ENCODE results near the gene ILKAP.

Gene ILKAP

GRCh38 chr2:238123991-238124470 is 79.5 kb downstream of the ILKAP start:
- in situ Hi-C loops (cut with MboI; ENCODE audit: low sequenced_read_pairs) = no loop called here

GRCh38 chr2:238123218-238123971 is 80.1 kb downstream of the ILKAP start:
- Histone ChIP-seq H3K4me1 (no peaks in the 10 kb centered on the region), H3K9me3 (no peaks in the 10 kb centered on the region), H3K4me3 (no peak overlapping the region), H3K27me3 (ENCODE audit: low read depth) (0 out of 2 replicates have a peak, but pooled peaks cover 3% of the 10 kb centered on the region), H3K36me3 (replicated peaks) (no peaks in the 10 kb centered on the region)
- in situ Hi-C loops (cut with MboI; ENCODE audit: low sequenced_read_pairs) = no loop called here
- DNase-seq (ENCODE audit: low spot score in 2 of 2) = no peak

More at GRCh38 chr2:238123991-238124470, 79.5 kb downstream of the ILKAP start:
- H3K4me3 ChIP-seq = no peak overlapping the region
- 0 out of 2 replicates have a peak, but pooled peaks cover 3% of the 10 kb centered on the region for H3K27me3 ChIP-seq (ENCODE audit: low read depth)
- no peaks in the 10 kb centered on the region for H3K9me3 ChIP-seq
- no peaks in the 10 kb centered on the region for H3K4me1 ChIP-seq
- H3K36me3 ChIP-seq (replicated peaks) = no peaks in the 10 kb centered on the region
- no peak for DNase-seq (ENCODE audit: low spot score in 2 of 2)

DNA sequence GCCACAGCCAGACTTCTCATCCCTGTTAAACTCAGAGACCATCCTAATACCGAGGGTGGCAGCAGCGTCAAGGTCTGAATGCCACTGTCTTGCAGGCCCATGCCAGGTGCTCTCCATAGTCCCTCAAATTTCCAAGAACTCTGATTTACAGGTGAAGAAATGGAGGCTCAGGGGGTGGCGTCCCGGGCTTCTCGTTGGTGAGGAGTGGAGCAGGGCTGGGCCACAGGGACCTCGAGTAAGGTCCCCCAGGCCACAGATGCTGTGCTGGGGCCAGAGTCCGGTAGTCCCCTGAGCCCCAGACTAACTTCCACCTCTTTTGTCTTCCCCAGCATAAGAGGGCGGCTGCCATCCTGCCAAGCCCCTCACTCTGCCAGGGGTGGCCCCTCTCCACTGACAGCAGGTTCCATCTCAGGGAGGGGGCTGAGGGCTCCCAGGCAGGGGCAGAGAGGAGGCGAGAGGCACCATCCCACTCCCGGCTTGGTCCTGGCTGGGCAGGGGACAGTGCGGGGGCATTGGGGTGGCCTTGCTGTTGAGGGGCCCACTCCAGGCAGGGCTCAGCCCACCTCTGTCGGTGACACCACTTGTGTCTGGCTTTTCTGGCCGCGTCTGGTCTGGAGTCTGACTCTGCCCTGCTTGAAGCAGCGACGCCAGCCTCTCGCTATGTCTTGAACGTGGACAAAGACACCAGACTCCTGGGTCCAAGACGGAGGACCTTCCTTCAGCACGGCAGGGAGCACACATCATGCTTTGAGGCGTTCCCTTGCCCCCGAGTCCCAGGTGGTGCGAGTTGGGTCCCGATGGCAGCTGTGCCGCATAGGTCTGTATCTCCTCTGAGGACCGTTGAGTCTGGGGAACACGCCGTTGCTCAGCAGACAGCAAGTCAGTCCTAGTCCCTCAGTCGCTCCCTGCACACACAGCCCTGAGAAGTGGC is 80.9 kb downstream of the ILKAP start:
- in situ Hi-C loops (cut with MboI; ENCODE audit: low sequenced_read_pairs) = no loop called here
- no peaks in the 10 kb centered on the region for H3K9me3 ChIP-seq
- 0 out of 2 replicates have a peak, but pooled peaks cover 3% of the 10 kb centered on the region for H3K27me3 ChIP-seq (ENCODE audit: low read depth)
- H3K4me1 ChIP-seq = no peaks in the 10 kb centered on the region
- H3K36me3 ChIP-seq (replicated peaks) = no peaks in the 10 kb centered on the region
- H3K4me3 ChIP-seq = no peak overlapping the region
- no peak for DNase-seq (ENCODE audit: low spot score in 2 of 2)

DNA sequence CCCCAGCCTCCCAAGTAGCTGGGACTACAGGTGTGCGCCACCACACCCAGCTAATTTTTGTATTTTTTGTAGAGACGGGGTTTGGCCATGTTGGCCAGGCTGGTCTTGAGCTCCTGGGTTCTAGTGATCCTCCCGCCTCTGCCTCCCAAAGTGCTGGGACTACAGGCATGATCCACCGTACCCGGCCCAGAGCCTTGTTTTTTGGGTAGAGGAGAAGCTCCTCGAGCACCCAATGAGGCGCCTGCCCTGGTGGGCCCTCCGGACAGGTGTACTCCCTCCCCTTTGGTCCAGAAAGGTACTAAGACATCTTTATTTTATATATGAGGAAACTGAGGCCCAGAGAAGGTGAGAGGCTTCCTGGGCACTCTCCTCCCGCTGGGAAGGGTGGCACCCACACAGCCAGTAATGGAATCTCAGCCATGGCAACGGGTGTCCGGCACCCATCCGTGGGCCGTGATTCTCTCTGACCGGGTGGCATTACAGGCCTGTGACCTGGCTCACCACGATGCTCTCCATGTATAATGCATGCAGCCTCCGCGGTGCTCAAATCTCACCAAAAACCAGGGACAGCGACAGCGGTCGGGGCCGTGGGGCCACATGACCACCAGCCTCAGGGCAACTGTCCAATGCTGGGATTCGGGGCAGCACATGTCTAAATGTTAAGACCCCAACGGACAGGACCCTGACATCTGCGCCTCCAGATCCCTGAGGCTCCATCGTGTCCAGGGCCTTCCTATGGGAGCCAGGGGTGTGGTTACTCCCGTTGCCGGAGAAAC is 81.8 kb downstream of the ILKAP start:
- Histone ChIP-seq H3K36me3 (replicated peaks) (no peaks in the 10 kb centered on the region), H3K4me3 (no peak overlapping the region), H3K4me1 (no peaks in the 10 kb centered on the region), H3K27me3 (ENCODE audit: low read depth) (0 out of 2 replicates have a peak, but pooled peaks cover 3% of the 10 kb centered on the region), H3K9me3 (no peaks in the 10 kb centered on the region)
- in situ Hi-C loops (cut with MboI; ENCODE audit: low sequenced_read_pairs) = no loop called here
- no peak for DNase-seq (ENCODE audit: low spot score in 2 of 2)

DNA sequence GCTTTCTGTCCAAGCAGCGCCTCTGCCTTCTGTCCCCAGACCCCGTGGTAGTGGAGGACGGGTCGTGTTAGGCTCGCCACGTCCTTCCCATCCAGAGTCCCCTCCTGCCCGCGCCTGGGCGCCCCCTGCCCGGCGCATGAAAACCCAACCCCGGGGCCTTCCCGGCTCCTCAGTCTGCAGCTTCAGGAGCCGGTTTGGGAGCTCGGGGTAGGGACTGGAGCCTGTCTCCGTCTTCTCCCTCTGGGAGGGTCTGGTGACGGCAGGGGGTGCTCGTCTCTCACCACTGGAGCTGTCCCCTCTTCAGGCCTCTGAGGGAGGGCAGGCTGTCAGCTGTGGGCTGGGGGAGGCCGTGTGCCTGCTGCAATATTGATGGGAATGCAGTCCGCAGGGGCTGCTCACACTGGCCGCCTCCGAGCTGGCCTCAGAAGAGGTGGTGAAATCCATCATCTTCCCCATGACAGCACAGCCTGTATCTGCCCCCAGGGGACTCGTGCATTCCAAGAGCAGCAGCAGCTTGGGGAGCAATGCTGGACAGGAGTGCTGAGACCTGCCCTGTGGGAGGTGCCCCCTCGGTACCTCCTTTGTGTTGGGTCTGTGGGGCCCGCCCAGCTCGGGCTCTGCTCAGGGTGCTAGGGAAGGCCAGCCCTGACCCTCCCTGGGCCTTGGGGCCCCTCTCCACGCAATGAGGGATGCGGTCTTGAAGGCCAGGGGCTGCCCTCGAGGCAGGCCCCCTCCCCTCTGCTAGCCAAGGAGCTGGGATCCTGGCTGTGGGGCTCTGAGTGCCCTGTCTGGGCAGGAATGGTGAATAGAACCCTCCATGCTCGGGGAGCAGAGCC is 82.8 kb downstream of the ILKAP start:
- H3K36me3 ChIP-seq (replicated peaks) = no peaks in the 10 kb centered on the region
- in situ Hi-C loops (cut with MboI; ENCODE audit: low sequenced_read_pairs) = no loop called here
- no peak for DNase-seq (ENCODE audit: low spot score in 2 of 2)

More for the DNA sequence above, 82.8 kb downstream of the ILKAP start:
- H3K27me3 ChIP-seq (ENCODE audit: low read depth) = 0 out of 2 replicates have a peak, but pooled peaks cover 3% of the 10 kb centered on the region
- no peaks in the 10 kb centered on the region for H3K9me3 ChIP-seq
- H3K4me3 ChIP-seq = no peak overlapping the region
- no peaks in the 10 kb centered on the region for H3K4me1 ChIP-seq

All from HAP-1 (cell line).